HepG2 (cell line): ENCODE measurements around the gene NAGS. TPM values are rescaled to one million over a fixed set of nuclear protein-coding genes. Genes with fewer than 3 reads are reported as not detected.

Experiments
- ATAC-seq: fragments of 200-7000 bp; cut with Tn5 transposase; 3 replicates; pipeline ENCODE4 v1.9.1; 2020; ENCODE audit warnings: mild to moderate bottlenecking, moderate library complexity
- BruUV-seq: library from RNA; stranded (reverse); fragments of 400-500 nt; replicated peaks from 2 replicates; lab custom pipeline; 2021; lab: Mats Ljungman, UMichigan
- CTCF ChIA-PET: fragments of 300-600 bp; formaldehyde crosslinking; extraction: SDS; loops from one replicate; lab custom pipeline; 2021; ENCODE audit warnings: low total read pairs, inconsistent platforms, low intra/inter-chr PET ratio; lab: Yijun Ruan, JAX
- POLR2A ChIA-PET: fragments of 350-600 bp; sonication (Branson Sonifier 250); formaldehyde crosslinking; loops from one replicate; lab custom pipeline; 2020; ENCODE audit warnings: antibody characterized with exemption, inconsistent platforms; lab: Yijun Ruan, JAX
- DNase-seq: peaks from one replicate; pipeline ENCODE4 v3.0.0-alpha.2; 2015; ENCODE audit warnings: low spot score
- FAIRE-seq: peaks from 3 replicates; lab custom pipeline; 2011; peaks lifted over from hg19 to GRCh38; lab: Jason Lieb, UNC
- H2AFZ ChIP-seq: one replicate; pipeline ENCODE4 v1.6.1; 2011; ENCODE audit warnings: low read length, inconsistent platforms
- H3K27ac ChIP-seq: fragments of 300-600 bp; 3 replicates; pipeline ENCODE4 v1.8.0; 2011; ENCODE audit warnings: mixed run types, mild to moderate bottlenecking, mixed read lengths, low read length, inconsistent platforms; ENCODE audit not compliant: insufficient read depth; ENCODE audit errors: extremely low read length
- H3K27me3 ChIP-seq, 2 experiments: fragments of 200-600 bp in 1 of 2; 2 replicates in 1 of 2; 3 replicates in 1 of 2; pipeline versions ENCODE4 v1.6.0 to v1.8.0; 2011; ENCODE audit warnings: low read length in 2 of 2, mild to moderate bottlenecking in 2 of 2, moderate library complexity in 2 of 2, inconsistent platforms in 1 of 2; ENCODE audit not compliant: insufficient read depth in 2 of 2, control insufficient read depth in 1 of 2
- H3K36me3 ChIP-seq, 2 experiments: fragments of 200-600 bp in 1 of 2; replicated peaks in 1 of 2; 2 replicates in 1 of 2; 3 replicates in 1 of 2; pipeline versions ENCODE4 v1.5.1 to v1.8.0; 2011; ENCODE audit warnings: low read length in 2 of 2, inconsistent platforms in 1 of 2; ENCODE audit not compliant: insufficient read depth in 2 of 2, control insufficient read depth in 1 of 2
- H3K4me1 ChIP-seq: 2 replicates; pipeline ENCODE4 v1.5.1; 2012; ENCODE audit warnings: low read length, inconsistent platforms; ENCODE audit not compliant: insufficient read depth
- H3K4me2 ChIP-seq: 2 replicates; pipeline ENCODE4 v1.6.0; 2011; ENCODE audit warnings: low read depth, low read length, inconsistent platforms
- H3K4me3 ChIP-seq, 3 experiments: fragments of 200-600 bp in 1 of 3; sonication (generic), shearing (Covaris generic) in 1 of 3; replicated peaks in 1 of 3; 2 replicates each; pipeline ENCODE4 v1.5.1; 2011 to 2016; ENCODE audit warnings: low read length in 3 of 3, inconsistent platforms in 2 of 3, low read depth in 2 of 3, mild to moderate bottlenecking in 2 of 3, control low read depth in 1 of 3, mixed read lengths in 1 of 3; ENCODE audit not compliant: insufficient read depth in 1 of 3
- H3K79me2 ChIP-seq: one replicate; pipeline ENCODE4 v1.6.1; 2011; ENCODE audit warnings: low read length, inconsistent platforms; ENCODE audit not compliant: insufficient read depth
- H3K9ac ChIP-seq: 2 replicates; pipeline ENCODE4 v1.6.0; 2011; ENCODE audit warnings: mild to moderate bottlenecking, low read depth, low read length, inconsistent platforms; ENCODE audit not compliant: insufficient read depth
- H3K9me3 ChIP-seq: 2 replicates; pipeline ENCODE4 v1.5.1; 2012; ENCODE audit warnings: mild to moderate bottlenecking, low read length
- H4K20me1 ChIP-seq: 2 replicates; pipeline ENCODE4 v1.6.0; 2011; ENCODE audit warnings: inconsistent platforms, mild to moderate bottlenecking, low read length, moderate library complexity; ENCODE audit not compliant: insufficient read depth
- ARNT2 ChIP-seq: sonication (generic); formaldehyde crosslinking; IDR thresholded peaks from 2 replicates; pipeline ENCODE4 v1.8.0; 2022; ENCODE audit warnings: mild to moderate bottlenecking, low read depth, missing genetic modification reagents, moderate library complexity
- ASH2L ChIP-seq: fragments of 300-600, 200-600 bp; sonication (generic); IDR thresholded peaks from 2 replicates; pipeline ENCODE4 v1.7.0; 2017; ENCODE audit warnings: low read depth, mild to moderate bottlenecking, moderate library complexity, mixed read lengths, low read length; ENCODE audit not compliant: insufficient read length
- GRHL1 ChIP-seq: sonication (generic); formaldehyde crosslinking; conservative IDR thresholded peaks from 2 replicates; pipeline ENCODE4 v1.8.0; 2022; ENCODE audit warnings: missing genetic modification reagents
- PRDM15 ChIP-seq: sonication (generic); formaldehyde crosslinking; IDR thresholded peaks from 2 replicates; pipeline ENCODE4 v1.4.0; 2020; ENCODE audit warnings: missing genetic modification reagents
- RNF219 ChIP-seq: sonication (generic); formaldehyde crosslinking; IDR thresholded peaks from 2 replicates; pipeline ENCODE4 v1.5.0; 2020; ENCODE audit warnings: mild to moderate bottlenecking, missing genetic modification reagents
- ZNF253 ChIP-seq: sonication (generic); formaldehyde crosslinking; IDR thresholded peaks from 2 replicates; pipeline ENCODE4 v1.8.0; 2022; ENCODE audit warnings: mild to moderate bottlenecking, missing genetic modification reagents, borderline replicate concordance
- ZNF652 ChIP-seq: IDR thresholded peaks from 2 replicates; pipeline ENCODE4 v1.6.1; 2016; ENCODE audit warnings: low read depth, borderline replicate concordance
- ZNF720 ChIP-seq: sonication (generic); formaldehyde crosslinking; IDR thresholded peaks from 2 replicates; pipeline ENCODE4 v1.4.0; 2020; ENCODE audit warnings: missing genetic modification reagents
- WGBS: methylation state at CpG from one replicate; pipeline ENCODE4 v1.1.6; 2017; ENCODE audit warnings: low lambda C conversion rate; 5-methylcytosine and 5-hydroxymethylcytosine counted together
- in situ Hi-C: cut with HindIII; loops from 2 replicates; pipeline ENCODE4 v1.10.0; 2017; ENCODE audit warnings: low pct_unique_long_range_greater_than_20kb; ENCODE audit not compliant: extremely low pct_ligation_motif_present
- intact Hi-C: fragments of 100-400 bp; cut with micrococcal nuclease; formaldehyde crosslinking; loops from one replicate; pipeline ENCODE4 v1.10.0; 2022; ENCODE audit not compliant: unreplicated experiment
- polyA plus RNA-seq, 8 experiments: library from polyadenylated mRNA; depleted of rRNA in 3 of 8; stranded (reverse) in 7 of 8; unstranded in 1 of 8; fragments of >200 nt; fragmentation: Illumina TruSeq in 4 of 8; extraction: Trizol in 4 of 8; gene quantifications; 2 replicates each; pipeline versions ENCODE4 v1.2.1 to v1.2.3, GENCODE V29; 2011 to 2016; ENCODE audit warnings: low read depth in 4 of 8, missing spikeins in 1 of 8, mixed read lengths in 1 of 8; ENCODE audit not compliant: insufficient read depth in 1 of 8
- total RNA-seq, 5 experiments: library from RNA; depleted of rRNA; stranded (reverse); fragments of >200 nt; fragmentation: Illumina TruSeq; extraction: Trizol; gene quantifications; 2 replicates each; pipeline ENCODE4 v1.2.3, GENCODE V29; 2016; ENCODE audit warnings: low read depth in 1 of 5
- TF ChIP-seq, protein P1 (sequence below): sonication (generic); formaldehyde crosslinking; IDR thresholded peaks from 2 replicates; pipeline ENCODE4 v1.4.0; 2020; ENCODE audit warnings: missing genetic modification reagents
- TF ChIP-seq, protein P2 (sequence below): IDR thresholded peaks from 2 replicates; pipeline ENCODE4 v1.6.1; 2016

The NAGS gene
- total and polyA plus RNA-seq, 2 of the 13 experiments (the other 11 are each of a cell fraction or from before 2014, with no cell fraction given) = 4.3 to 5.1 TPM

DNA sequence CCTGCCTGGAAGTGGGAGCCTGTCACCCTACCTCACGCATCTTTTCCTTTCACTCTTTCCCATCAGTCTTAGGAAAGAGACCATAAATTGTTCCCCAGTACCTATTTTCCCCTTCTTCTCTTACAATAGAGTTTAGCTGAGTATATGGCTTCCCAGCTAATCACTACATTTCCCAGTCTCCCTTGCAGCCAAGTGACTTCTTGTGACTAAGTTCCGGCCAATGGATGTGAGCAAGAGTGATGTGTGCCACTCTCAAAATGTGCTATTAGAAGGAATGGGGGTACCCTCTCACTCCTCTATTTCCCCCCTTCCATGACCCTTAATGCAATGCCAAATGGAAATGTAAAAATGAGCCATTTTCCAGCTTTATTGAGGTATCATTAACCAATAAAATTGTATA lies 42.5 kb upstream of the NAGS start (continued):
- TF ChIP-seq, protein P1, sequence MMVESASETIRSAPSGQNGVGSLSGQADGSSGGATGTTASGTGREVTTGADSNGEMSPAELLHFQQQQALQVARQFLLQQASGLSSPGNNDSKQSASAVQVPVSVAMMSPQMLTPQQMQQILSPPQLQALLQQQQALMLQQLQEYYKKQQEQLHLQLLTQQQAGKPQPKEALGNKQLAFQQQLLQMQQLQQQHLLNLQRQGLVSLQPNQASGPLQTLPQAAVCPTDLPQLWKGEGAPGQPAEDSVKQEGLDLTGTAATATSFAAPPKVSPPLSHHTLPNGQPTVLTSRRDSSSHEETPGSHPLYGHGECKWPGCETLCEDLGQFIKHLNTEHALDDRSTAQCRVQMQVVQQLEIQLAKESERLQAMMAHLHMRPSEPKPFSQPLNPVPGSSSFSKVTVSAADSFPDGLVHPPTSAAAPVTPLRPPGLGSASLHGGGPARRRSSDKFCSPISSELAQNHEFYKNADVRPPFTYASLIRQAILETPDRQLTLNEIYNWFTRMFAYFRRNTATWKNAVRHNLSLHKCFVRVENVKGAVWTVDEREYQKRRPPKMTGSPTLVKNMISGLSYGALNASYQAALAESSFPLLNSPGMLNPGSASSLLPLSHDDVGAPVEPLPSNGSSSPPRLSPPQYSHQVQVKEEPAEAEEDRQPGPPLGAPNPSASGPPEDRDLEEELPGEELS (CRISPR knock-in tag) = no peak
- TF ChIP-seq ASH2L = no peak

GRCh38 chr17:43962479-43962878 lies 41.9 kb upstream of the NAGS start:
- DNase-seq = no peak
- ChIA-PET CTCF (no interaction called here), POLR2A (no interaction called here)
- TF ChIP-seq PRDM15 (no peak), RNF219 (CRISPR knock-in tag) (no peak), ZNF720 (CRISPR knock-in tag) (no peak), ZNF652 (CRISPR knock-in tag) (no peak), ZNF253 (no peak), ARNT2 (CRISPR knock-in tag) (no peak), GRHL1 (no peak)
- TF ChIP-seq, protein P2, sequence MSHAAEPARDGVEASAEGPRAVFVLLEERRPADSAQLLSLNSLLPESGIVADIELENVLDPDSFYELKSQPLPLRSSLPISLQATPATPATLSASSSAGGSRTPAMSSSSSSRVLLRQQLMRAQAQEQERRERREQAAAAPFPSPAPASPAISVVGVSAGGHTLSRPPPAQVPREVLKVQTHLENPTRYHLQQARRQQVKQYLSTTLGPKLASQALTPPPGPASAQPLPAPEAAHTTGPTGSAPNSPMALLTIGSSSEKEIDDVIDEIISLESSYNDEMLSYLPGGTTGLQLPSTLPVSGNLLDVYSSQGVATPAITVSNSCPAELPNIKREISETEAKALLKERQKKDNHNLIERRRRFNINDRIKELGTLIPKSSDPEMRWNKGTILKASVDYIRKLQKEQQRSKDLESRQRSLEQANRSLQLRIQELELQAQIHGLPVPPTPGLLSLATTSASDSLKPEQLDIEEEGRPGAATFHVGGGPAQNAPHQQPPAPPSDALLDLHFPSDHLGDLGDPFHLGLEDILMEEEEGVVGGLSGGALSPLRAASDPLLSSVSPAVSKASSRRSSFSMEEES (CRISPR knock-in tag) = no peak

More at GRCh38 chr17:43962479-43962878, 41.9 kb upstream of the NAGS start:
- Histone ChIP-seq H2AFZ (no peak overlapping the region), H4K20me1 (no peaks in the 10 kb centered on the region), H3K9me3 (no peaks in the 10 kb centered on the region), H3K79me2 (no peaks in the 10 kb centered on the region), H3K4me3 (no peak overlapping the region), H3K4me1 (peaks cover 15% of the 10 kb centered on the region), H3K36me3 (no peaks in the 10 kb centered on the region), H3K27ac (no peak overlapping the region), H3K27me3 (peaks cover 5 to 66% of the 10 kb centered on the region in 2 experiments), H3K4me2 (no peak overlapping the region), H3K9ac (no peak overlapping the region)
- 3% methylated on average over 7 of the region's 7 CpGs for whole genome bisulfite sequencing
- FAIRE-seq = no peak
- BruUV-seq = no TSS peak
- intact Hi-C loops = no loop called here
- no peak for ATAC-seq
- in situ Hi-C loops = no loop called here
